Activated T-cell treated with anti-CD3 and anti-CD28 coated beads, Interleukin-2, amount 50 U/mL, for 1 hour (primary cell): Measurements from ENCODE around the gene KAT2B.

Experiments
- DNase-seq: peaks from one replicate; pipeline ENCODE4 v3.0.0-alpha.2; 2020

Gene KAT2B

GRCh38 chr3:20100151-20100550, 59.9 kb downstream of the KAT2B start:
- DNase-seq: no peak

GRCh38 chr3:20101041-20101440, 60.8 kb downstream of the KAT2B start:
- DNase-seq: no peak

GRCh38 chr3:20103731-20104130, 63.5 kb downstream of the KAT2B start:
- DNase-seq: no peak

GRCh38 chr3:20104167-20104661, 64.0 kb downstream of the KAT2B start:
- DNase-seq: peak; percentile 32

GRCh38 chr3:20105513-20106280, 65.5 kb downstream of the KAT2B start:
- DNase-seq: no peak

DNA sequence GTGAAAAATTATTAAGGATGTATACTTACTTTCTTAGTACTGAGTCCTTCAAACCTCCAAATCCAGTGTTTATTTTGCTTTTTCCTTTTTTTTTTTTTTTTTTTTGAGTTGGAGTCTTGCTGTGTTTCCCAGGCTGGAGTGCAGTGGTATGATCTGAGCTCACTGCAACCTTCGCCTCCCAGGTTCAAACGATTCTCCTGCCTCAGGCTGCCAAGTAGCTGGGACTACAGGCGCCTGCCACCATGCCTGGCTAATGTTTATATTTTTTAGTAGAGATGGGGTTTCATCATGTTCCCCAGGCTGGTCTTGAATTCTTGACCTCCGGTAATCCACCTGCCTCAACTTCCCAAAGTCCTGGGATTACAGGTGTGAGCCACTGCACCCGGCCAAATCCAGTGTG, 67.5 kb downstream of the KAT2B start:
- DNase-seq: no peak

DNA sequence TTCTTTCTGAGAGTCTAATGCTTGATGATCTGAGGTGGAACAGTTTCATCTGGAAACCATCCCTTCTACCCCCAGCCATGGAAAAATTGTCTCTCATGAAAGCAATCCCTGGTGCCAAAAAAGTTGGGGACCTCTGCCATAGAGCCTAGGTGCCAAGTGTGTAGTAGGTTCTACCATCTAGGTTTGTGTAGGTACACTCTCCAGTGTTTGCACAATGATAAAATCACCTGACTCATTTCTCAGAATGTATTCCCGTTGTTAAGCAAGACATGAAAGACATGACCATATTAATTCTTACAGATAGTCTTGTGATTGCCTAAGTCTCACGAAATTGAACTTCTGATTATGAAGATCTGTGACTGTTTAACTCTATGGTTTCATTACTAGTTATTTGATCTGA, 68.6 kb downstream of the KAT2B start:
- DNase-seq: no peak

GRCh38 chr3:20110826-20111225, 70.6 kb downstream of the KAT2B start:
- DNase-seq: no peak

GRCh38 chr3:20111836-20112235, 71.6 kb downstream of the KAT2B start:
- DNase-seq: no peak

DNA sequence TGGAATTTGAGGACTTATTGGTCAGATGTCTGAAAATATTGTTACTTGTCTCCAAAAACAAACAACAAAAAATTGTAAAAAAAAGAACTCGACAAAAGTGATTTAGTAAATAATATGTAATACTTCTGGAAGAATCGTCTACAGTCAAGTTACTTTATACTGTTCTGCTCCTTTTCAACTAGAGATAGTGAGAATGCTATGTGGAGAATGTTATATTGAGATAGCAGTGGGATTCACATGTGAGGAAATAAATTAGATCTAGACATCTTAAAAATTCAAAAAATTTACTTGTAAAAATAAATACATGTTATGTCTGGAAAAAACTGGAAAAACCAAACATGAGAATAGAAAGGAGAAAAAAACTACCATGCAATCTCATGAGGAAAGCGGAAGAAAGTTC, 80.8 kb downstream of the KAT2B start:
- DNase-seq: no peak

- no peak for DNase-seq
Observed at GRCh38 chr3:20123131-20123652, 82.9 kb downstream of the KAT2B start.

DNA sequence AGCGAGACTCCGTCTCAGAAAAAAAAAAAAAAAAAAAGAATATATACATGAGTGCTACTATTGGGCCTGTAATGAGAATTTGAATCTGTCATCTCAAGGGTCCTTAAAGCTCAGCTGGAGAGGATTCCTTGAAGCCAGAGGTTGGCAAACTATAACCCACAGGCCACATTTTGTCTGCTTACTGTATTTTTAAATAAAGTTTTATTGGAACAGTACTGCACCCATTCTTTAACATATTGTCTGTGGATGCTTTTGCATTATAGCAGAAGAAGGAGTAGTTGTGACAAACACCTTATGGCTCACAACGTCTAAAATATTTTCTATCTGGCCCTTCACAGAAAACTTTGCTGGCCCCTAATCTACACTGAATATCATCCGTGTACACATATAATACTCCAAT, 85.0 kb downstream of the KAT2B start:
- no peak for DNase-seq

DNA sequence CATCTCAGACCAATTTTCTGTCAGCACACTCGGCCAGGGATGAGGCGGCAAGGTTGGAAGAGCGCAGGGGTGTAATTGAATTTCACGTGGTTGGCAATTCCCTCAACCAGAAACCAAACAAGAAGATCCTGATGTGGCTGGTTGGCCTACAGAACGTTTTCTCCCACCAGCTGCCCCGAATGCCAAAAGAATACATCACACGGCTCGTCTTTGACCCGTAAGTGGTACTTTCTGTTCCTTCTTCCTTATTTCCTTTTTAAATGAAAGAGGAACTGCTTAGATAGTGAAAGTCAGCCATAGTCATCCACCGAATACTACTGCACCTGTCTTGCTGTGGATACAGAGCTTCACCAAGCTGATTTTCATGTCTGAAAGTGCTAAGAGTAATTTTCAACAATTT, 85.7 kb downstream of the KAT2B start:
- no peak for DNase-seq

- no peak for DNase-seq
Observed at GRCh38 chr3:20128358-20128757, 88.1 kb downstream of the KAT2B start.

- DNase-seq: no peak
Observed at GRCh38 chr3:20130106-20130505, 89.9 kb downstream of the KAT2B start.

- DNase-seq: no peak
Observed at GRCh38 chr3:20136231-20136630, 96.0 kb downstream of the KAT2B start.

GRCh38 chr3:20137647-20138046, 97.4 kb downstream of the KAT2B start:
- no peak for DNase-seq

DNA sequence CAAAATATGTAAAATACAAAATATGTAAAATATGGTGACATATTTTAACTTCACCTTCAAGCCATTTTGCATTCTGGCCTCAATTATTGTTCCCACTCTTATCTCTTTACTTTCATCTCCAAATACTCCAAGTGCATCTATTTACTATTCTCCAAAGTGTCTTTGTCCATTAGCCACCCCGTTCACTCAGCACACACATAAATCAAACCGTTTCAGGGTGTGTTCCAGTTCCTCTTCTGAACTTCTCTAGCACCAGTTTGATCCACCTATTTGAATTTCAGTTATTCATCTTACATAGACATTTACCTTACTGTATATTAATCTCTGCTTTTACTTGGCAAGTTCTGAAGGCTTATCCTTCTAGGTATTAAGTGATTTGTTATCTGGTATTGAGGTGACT, 100.6 kb downstream of the KAT2B start:
- no peak for DNase-seq

DNA sequence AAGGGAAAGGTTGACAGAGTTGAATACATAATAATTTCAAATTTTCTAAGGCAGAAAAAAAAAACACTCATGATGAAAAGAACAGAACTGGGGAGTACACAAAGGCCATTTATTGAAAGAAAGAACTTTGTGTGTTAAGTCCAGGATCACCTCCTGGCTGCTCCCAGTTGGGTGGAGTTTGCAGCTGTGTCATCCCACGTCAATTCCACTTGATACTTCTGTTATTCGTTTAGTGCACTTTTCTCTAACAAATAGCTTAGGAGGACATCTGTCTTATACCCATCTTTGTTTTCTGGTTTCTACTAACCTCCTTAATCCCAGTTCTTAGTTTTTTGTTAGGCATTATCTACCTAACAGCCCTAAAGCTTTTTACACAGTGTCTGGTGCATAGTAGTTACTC, 101.1 kb downstream of the KAT2B start:
- no peak for DNase-seq

- no peak for DNase-seq
Observed at GRCh38 chr3:20141851-20142250, 101.6 kb downstream of the KAT2B start.

DNA sequence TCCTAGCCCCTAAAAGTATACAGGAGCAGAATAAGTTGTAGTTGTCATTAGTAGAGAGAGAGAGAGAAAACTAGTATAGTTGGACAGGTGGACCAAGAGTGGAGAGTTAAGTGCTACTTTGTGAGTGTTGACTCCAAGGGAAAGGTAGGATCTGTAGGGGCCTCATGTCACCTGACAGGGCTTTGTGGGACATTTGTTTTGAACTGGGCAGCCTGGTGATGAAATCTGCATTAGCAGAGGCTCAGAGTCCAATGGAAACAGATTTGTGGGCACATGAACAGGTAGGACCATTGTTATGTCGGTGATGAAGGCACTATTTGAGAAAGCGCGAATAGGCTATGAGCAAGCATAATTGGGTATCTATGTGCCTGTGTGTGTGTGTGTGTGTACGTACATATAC, 102.3 kb downstream of the KAT2B start:
- no peak for DNase-seq

- no peak for DNase-seq
Observed at GRCh38 chr3:20143519-20143918, 103.3 kb downstream of the KAT2B start.

DNA sequence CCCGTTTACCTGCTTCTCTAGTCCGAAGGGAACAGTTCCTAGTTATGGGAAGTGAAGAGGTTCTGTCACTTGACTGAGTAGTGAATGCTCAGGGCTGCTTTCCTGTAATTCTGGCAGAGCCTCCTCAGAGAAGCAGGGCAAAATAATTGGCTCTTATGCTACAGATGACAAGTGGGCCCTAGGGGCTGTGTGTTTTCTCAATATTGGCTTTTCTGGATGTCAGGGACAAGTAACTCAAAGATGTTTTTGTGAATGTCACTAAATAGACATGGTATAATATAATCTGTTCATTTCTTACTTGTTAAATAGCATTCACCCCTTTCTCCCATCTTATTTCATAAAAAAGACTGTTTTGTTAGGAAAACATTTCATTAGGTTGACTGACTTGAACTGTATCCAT, 105.6 kb downstream of the KAT2B start:
- no peak for DNase-seq

- no peak for DNase-seq
Observed at GRCh38 chr3:20146301-20146700, 106.1 kb downstream of the KAT2B start.

GRCh38 chr3:20147361-20147760, 107.1 kb downstream of the KAT2B start:
- DNase-seq: no peak
